Body of pancreas (tissue), 4 donors: Measurements from ENCODE around the gene LY6G5C.

ENCODE experiments used
- POLR2A ChIP-seq, 3 donors: fragments of 450-650 bp; IDR thresholded peaks; one replicate each; pipeline ENCODE4 v1.6.1; 2016; ENCODE audit warnings: antibody characterized with exemption in 3 of 3, mild to moderate bottlenecking in 2 of 3
- TF ChIP-seq, protein P1 (sequence below), 7 experiments: fragments of 450-650 bp in 4 of 7; fragments of 200-600 bp in 3 of 7; sonication (generic) in 3 of 7; IDR thresholded peaks; one replicate each; pipeline ENCODE4 v1.5.1; 2016 to 2019; ENCODE audit warnings: antibody characterized with exemption in 7 of 7

- TF ChIP-seq, protein P1, sequence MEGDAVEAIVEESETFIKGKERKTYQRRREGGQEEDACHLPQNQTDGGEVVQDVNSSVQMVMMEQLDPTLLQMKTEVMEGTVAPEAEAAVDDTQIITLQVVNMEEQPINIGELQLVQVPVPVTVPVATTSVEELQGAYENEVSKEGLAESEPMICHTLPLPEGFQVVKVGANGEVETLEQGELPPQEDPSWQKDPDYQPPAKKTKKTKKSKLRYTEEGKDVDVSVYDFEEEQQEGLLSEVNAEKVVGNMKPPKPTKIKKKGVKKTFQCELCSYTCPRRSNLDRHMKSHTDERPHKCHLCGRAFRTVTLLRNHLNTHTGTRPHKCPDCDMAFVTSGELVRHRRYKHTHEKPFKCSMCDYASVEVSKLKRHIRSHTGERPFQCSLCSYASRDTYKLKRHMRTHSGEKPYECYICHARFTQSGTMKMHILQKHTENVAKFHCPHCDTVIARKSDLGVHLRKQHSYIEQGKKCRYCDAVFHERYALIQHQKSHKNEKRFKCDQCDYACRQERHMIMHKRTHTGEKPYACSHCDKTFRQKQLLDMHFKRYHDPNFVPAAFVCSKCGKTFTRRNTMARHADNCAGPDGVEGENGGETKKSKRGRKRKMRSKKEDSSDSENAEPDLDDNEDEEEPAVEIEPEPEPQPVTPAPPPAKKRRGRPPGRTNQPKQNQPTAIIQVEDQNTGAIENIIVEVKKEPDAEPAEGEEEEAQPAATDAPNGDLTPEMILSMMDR (IDR thresholded peaks at IDR 0.05) = no peak
- TF ChIP-seq POLR2A (IDR thresholded peaks at IDR 0.05) = no peak
Measured at GRCh38 chr6:31654574-31655348, 26.1 kb downstream of the LY6G5C start.
